H9 (cell line): ENCODE results near the gene CMSS1. TPM values are rescaled to one million over a fixed set of nuclear protein-coding genes. Genes with fewer than 3 reads are reported as not detected.

Experiments used
- DNase-seq: peaks from one replicate; pipeline ENCODE4 v3.0.0-alpha.2; 2017
- H2AFZ ChIP-seq: one replicate; pipeline ENCODE4 v1.6.1; 2013; ENCODE audit warnings: mild to moderate bottlenecking, low read length, control low read depth, moderate library complexity
- H2AK5ac ChIP-seq: 2 replicates; pipeline ENCODE4 v1.6.1; 2013; ENCODE audit warnings: low read length, control low read depth, mixed read lengths; ENCODE audit not compliant: insufficient read length
- H2BK120ac ChIP-seq: one replicate; pipeline ENCODE4 v1.6.1; 2013; ENCODE audit warnings: low read depth, mild to moderate bottlenecking, low read length, control low read depth, inconsistent platforms; ENCODE audit not compliant: poor library complexity, severe bottlenecking
- H2BK12ac ChIP-seq: 2 replicates; pipeline ENCODE4 v1.6.1; 2013; ENCODE audit warnings: low read length, control low read depth, mixed read lengths, low read depth; ENCODE audit not compliant: insufficient read length
- H2BK15ac ChIP-seq: 2 replicates; pipeline ENCODE4 v1.6.1; 2013; ENCODE audit warnings: low read depth, low read length, control low read depth
- H2BK20ac ChIP-seq: one replicate; pipeline ENCODE4 v1.6.1; 2013; ENCODE audit warnings: low read depth, mild to moderate bottlenecking, low read length, control low read depth, inconsistent platforms; ENCODE audit not compliant: poor library complexity, severe bottlenecking
- H2BK5ac ChIP-seq: 2 replicates; pipeline ENCODE4 v1.6.1; 2013; ENCODE audit warnings: low read length, control low read depth, mixed read lengths; ENCODE audit not compliant: insufficient read length
- H3K14ac ChIP-seq: 2 replicates; pipeline ENCODE4 v1.6.1; 2013; ENCODE audit warnings: low read length, control low read depth; ENCODE audit not compliant: insufficient read depth
- H3K18ac ChIP-seq: 2 replicates; pipeline ENCODE4 v1.6.1; 2013; ENCODE audit warnings: low read depth, mild to moderate bottlenecking, mixed read lengths, low read length, control low read depth; ENCODE audit not compliant: insufficient read length
- H3K23ac ChIP-seq: 2 replicates; pipeline ENCODE4 v1.6.1; 2013; ENCODE audit warnings: low read length, control low read depth, mixed read lengths, low read depth; ENCODE audit not compliant: insufficient read length
- H3K23me2 ChIP-seq: 2 replicates; pipeline ENCODE4 v1.6.1; 2013; ENCODE audit warnings: low read depth, mild to moderate bottlenecking, mixed read lengths, low read length, control low read depth; ENCODE audit not compliant: insufficient read length, poor library complexity, severe bottlenecking
- H3K27ac ChIP-seq: 2 replicates; pipeline ENCODE4 v1.5.1; 2013; ENCODE audit warnings: low read length, control low read depth, mixed read lengths, low read depth; ENCODE audit not compliant: insufficient read length
- H3K27me3 ChIP-seq: 2 replicates; pipeline ENCODE4 v1.6.1; 2013; ENCODE audit warnings: low read length, control low read depth, inconsistent platforms; ENCODE audit not compliant: insufficient read depth
- H3K4ac ChIP-seq: 2 replicates; pipeline ENCODE4 v1.6.1; 2013; ENCODE audit warnings: low read depth, mild to moderate bottlenecking, control low read depth, inconsistent platforms, low read length, moderate library complexity
- H3K4me1 ChIP-seq: 2 replicates; pipeline ENCODE4 v1.6.1; 2013; ENCODE audit warnings: low read length, control low read depth, inconsistent platforms; ENCODE audit not compliant: insufficient read depth
- H3K4me2 ChIP-seq: 2 replicates; pipeline ENCODE4 v1.6.1; 2013; ENCODE audit warnings: low read length, control low read depth, mixed read lengths; ENCODE audit not compliant: insufficient read length, insufficient read depth
- H3K56ac ChIP-seq: 2 replicates; pipeline ENCODE4 v1.6.1; 2013; ENCODE audit warnings: low read depth, mild to moderate bottlenecking, mixed read lengths, low read length, control low read depth; ENCODE audit not compliant: insufficient read length
- H3K79me1 ChIP-seq: 2 replicates; pipeline ENCODE4 v1.6.1; 2013; ENCODE audit warnings: low read depth, mild to moderate bottlenecking, moderate library complexity, low read length, control low read depth, inconsistent platforms; ENCODE audit not compliant: insufficient read depth, poor library complexity, severe bottlenecking
- H3K79me2 ChIP-seq: 2 replicates; pipeline ENCODE4 v1.6.1; 2013; ENCODE audit warnings: low read length, control low read depth, inconsistent platforms; ENCODE audit not compliant: insufficient read depth
- H3K9ac ChIP-seq: 2 replicates; pipeline ENCODE4 v1.6.1; 2013; ENCODE audit warnings: low read length, control low read depth, mixed read lengths; ENCODE audit not compliant: insufficient read length; ENCODE audit errors: extremely low read depth
- H3K9me3 ChIP-seq: one replicate; pipeline ENCODE4 v1.6.1; 2013; ENCODE audit warnings: low read depth, low read length, inconsistent platforms; ENCODE audit not compliant: control insufficient read depth
- H3T11ph ChIP-seq: one replicate; pipeline ENCODE4 v1.6.1; 2013; ENCODE audit warnings: mild to moderate bottlenecking, low read length, control low read depth, inconsistent platforms
- H4K20me1 ChIP-seq: one replicate; pipeline ENCODE4 v1.6.1; 2013; ENCODE audit not compliant: control insufficient read depth, insufficient read length, insufficient read depth
- H4K5ac ChIP-seq: 2 replicates; pipeline ENCODE4 v1.6.1; 2013; ENCODE audit warnings: low read depth, mild to moderate bottlenecking, mixed read lengths, low read length, control low read depth; ENCODE audit not compliant: insufficient read length
- H4K8ac ChIP-seq: replicated peaks from 2 replicates; pipeline ENCODE4 v1.6.1; 2013; ENCODE audit warnings: low read length, control low read depth, mixed read lengths, low read depth; ENCODE audit not compliant: insufficient read length
- H4K91ac ChIP-seq: 2 replicates; pipeline ENCODE4 v1.6.1; 2013; ENCODE audit warnings: low read depth, mild to moderate bottlenecking, moderate library complexity, mixed read lengths, low read length, control low read depth; ENCODE audit not compliant: insufficient read length
- H3K27ac Mint-ChIP-seq, 3 experiments: 2 replicates in 2 of 3; 3 replicates in 1 of 3; pipeline ENCODE4 v1.8.0; 2020 to 2021; ENCODE audit warnings: mixed read lengths in 3 of 3, mild to moderate bottlenecking in 1 of 3, moderate library complexity in 1 of 3
- H3K27me3 Mint-ChIP-seq: 2 replicates; pipeline ENCODE4 v1.8.0; 2021; ENCODE audit warnings: low read depth, mild to moderate bottlenecking, moderate library complexity, mixed read lengths
- H3K36me3 Mint-ChIP-seq, 3 experiments: 2 replicates in 2 of 3; 3 replicates in 1 of 3; pipeline ENCODE4 v1.8.0; 2020 to 2021; ENCODE audit warnings: low read depth in 3 of 3, mixed read lengths in 3 of 3; ENCODE audit not compliant: insufficient read depth in 1 of 3
- H3K4me1 Mint-ChIP-seq, 2 experiments: 2 replicates each; pipeline ENCODE4 v1.8.0; 2020; ENCODE audit warnings: mixed read lengths in 2 of 2
- H3K4me3 Mint-ChIP-seq, 2 experiments: 2 replicates in 1 of 2; 3 replicates in 1 of 2; pipeline ENCODE4 v1.8.0; 2020 to 2021; ENCODE audit warnings: mild to moderate bottlenecking in 2 of 2, mixed read lengths in 2 of 2, moderate library complexity in 1 of 2
- H3K9me3 Mint-ChIP-seq, 2 experiments: 2 replicates in 1 of 2; 3 replicates in 1 of 2; pipeline ENCODE4 v1.8.0; 2020; ENCODE audit warnings: mild to moderate bottlenecking in 2 of 2, mixed read lengths in 2 of 2, moderate library complexity in 1 of 2
- WGBS: extraction: QIAGEN DNeasy Blood & Tissue Kit; methylation state at CpG from one replicate; pipeline ENCODE4 v1.1.7; 2013; ENCODE audit warnings: missing lambda C conversion rate, low lambda C conversion rate, mixed read lengths; ENCODE audit not compliant: insufficient read length; ENCODE audit errors: extremely low coverage; 5-methylcytosine and 5-hydroxymethylcytosine counted together
- total RNA-seq: library from RNA; stranded (reverse); gene quantifications from 2 replicates; pipeline ENCODE4 v1.2.1, GENCODE V29; 2021
- TF ChIP-seq, protein P1 (sequence below): fragments of 200-600 bp; sonication (generic); conservative IDR thresholded peaks from 3 replicates; pipeline ENCODE4 v1.8.0; 2021; ENCODE audit warnings: antibody characterized with exemption, mild to moderate bottlenecking

The CMSS1 gene
- total RNA-seq, 1 experiment from 2014 or later, result 61.8 TPM

DNA sequence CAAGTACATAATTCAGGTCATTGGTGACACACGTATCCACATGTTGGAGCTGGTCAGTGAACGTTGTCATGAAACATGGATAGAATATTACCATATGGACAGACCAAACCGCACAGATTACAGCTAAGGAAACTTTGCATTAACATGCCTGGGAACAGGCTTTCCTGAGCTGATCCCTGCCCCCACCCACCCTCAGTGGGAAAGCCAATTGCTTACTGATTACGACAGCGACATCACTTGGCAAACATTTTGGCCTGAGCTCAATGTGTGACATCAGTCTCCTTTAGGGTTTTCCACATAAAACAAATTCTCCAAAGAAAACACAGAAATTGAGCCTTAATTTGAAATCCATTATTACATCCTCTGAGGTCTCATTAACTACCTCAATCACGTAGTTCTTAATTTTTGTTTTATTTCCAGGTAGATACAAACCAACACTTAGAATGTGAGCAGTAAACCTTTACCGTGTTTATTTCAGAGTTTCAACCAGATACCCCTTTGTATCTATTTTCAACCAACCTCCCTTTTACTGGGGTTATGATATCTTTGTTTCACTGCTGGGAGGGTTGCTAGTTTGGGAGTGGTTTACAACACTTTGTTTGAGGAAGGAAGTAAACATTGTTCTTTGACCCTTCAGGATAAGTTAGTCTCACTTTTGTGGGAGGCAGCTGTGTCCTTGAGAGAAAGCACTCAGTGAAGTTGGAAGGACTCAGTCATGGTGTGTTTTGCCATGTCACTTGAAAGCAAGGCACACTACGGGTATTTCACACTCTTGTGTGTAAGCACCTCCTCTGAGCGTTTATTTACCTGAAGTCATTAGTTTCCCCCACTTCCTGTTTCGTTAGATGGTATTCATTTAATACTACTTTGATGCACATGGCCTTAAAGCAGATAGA, 103.1 kb downstream of the CMSS1 start:
- Histone ChIP-seq H3K4me1 (peaks cover 12% of the 10 kb centered on the region; the same call in 1 of the 2 replicates), H4K5ac (no peak overlapping the region), H3K27me3 (no peaks in the 10 kb centered on the region), H2BK120ac (no peak overlapping the region), H2AFZ (no peak overlapping the region), H3K23me2 (no peaks in the 10 kb centered on the region), H2BK15ac (no peak overlapping the region), H4K91ac (no peak overlapping the region), H3K9me3 (no peaks in the 10 kb centered on the region), H3K56ac (no peak overlapping the region), H3K23ac (no peak overlapping the region), H4K20me1 (no peaks in the 10 kb centered on the region), H3K9ac (no peak overlapping the region), H3K18ac (peak overlapping the region; percentile 5), H3K4ac (no peak overlapping the region; the same call in 1 of the 2 replicates), H2BK5ac (no peak overlapping the region), H3K79me2 (no peaks in the 10 kb centered on the region), H4K8ac (no peak overlapping the region), H3K14ac (no peak overlapping the region; the same call in 1 of the 2 replicates), H3K79me1 (no peaks in the 10 kb centered on the region), H2BK20ac (no peak overlapping the region), H3K4me2 (no peak overlapping the region), H3K27ac (peak overlapping the region; percentile 30), H2AK5ac (no peak overlapping the region), H2BK12ac (no peak overlapping the region), H3T11ph (no peak overlapping the region)
- Mint-ChIP-seq H3K27ac (peak overlapping the region; percentile 84 to 90 (median 87)), H3K36me3 (peaks cover 0 to 2% (median 0%) of the 10 kb centered on the region in 3 experiments; a peak in 3 of 7 replicates), H3K27me3 (no peaks in the 10 kb centered on the region), H3K4me1 (peaks cover 29 to 38% of the 10 kb centered on the region in 2 experiments), H3K4me3 (no peak overlapping the region), H3K9me3 (no peaks in the 10 kb centered on the region)
- TF ChIP-seq, protein P1, sequence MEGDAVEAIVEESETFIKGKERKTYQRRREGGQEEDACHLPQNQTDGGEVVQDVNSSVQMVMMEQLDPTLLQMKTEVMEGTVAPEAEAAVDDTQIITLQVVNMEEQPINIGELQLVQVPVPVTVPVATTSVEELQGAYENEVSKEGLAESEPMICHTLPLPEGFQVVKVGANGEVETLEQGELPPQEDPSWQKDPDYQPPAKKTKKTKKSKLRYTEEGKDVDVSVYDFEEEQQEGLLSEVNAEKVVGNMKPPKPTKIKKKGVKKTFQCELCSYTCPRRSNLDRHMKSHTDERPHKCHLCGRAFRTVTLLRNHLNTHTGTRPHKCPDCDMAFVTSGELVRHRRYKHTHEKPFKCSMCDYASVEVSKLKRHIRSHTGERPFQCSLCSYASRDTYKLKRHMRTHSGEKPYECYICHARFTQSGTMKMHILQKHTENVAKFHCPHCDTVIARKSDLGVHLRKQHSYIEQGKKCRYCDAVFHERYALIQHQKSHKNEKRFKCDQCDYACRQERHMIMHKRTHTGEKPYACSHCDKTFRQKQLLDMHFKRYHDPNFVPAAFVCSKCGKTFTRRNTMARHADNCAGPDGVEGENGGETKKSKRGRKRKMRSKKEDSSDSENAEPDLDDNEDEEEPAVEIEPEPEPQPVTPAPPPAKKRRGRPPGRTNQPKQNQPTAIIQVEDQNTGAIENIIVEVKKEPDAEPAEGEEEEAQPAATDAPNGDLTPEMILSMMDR, result no peak
- WGBS, result no CpG with 5 or more reads among the region's 10 CpGs
- peak; percentile 47 for DNase-seq
